Bone marrow (tissue), 2 donors: Measurements from ENCODE around the gene RERE.
"Not testable (repeated sequence)": the region's sequence is repeated elsewhere in the genome, so short reads cannot be mapped to it uniquely, and the experiment has no call there.

Experiments used
- DNase-seq, 2 donors: peaks; one replicate each; lab custom pipeline; 2025; lab: John Stamatoyannopoulos, UW

Gene RERE

GRCh38 chr1:8807004-8807403 is 10.4 kb downstream of the RERE start:
- no peak for DNase-seq

GRCh38 chr1:8800416-8800815 is 17.0 kb downstream of the RERE start:
- no peak for DNase-seq

- no peak for DNase-seq
These were observed 20.2 kb downstream of the RERE start for GRCh38 chr1:8797216-8797615.

GRCh38 chr1:8796812-8797211 is 20.6 kb downstream of the RERE start:
- DNase-seq = peak in 1 of 2 donors; percentile 59

DNA sequence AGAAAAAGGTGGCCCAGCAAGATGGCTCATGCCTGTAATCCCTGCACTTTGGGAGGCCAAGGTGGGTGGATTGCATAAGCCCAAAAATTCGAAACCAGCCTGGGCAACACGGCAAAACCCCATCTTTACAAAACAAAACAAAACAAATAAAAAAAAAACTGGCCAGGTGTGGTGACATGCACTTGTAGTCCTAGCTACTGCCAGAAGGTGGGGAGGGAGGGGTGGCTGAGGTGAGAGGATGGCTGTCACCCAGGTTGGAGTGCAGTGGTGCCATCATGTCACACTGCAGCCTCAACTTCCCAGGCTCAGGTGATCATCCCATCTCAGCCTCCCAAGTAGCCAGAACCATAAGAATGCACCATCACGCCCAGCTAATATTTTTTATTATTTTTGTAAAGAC is 22.8 kb downstream of the RERE start:
- DNase-seq = no peak

GRCh38 chr1:8791819-8792218 is 25.6 kb downstream of the RERE start:
- no peak for DNase-seq

- no peak for DNase-seq
These were observed 26.5 kb downstream of the RERE start for GRCh38 chr1:8790987-8791386.

DNA sequence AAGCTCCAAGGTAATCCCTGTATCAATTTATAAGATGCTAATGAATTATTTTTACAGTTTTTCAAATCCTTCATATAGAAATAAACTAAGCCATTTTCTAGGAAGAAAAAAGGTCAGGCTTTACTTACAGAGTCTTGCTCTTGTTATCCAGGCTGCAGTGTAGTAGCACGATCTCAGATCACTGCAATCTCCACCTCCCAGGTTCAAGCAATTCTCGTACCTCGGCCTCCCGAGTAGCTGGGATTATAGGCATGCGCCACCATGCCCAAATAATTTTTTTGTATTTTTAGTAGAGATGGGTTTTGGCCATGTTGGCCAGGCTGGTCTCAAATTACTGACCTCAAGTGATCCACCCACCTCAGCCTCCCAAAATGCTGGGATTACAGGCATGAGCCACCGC is 27.0 kb downstream of the RERE start:
- DNase-seq = no peak

DNA sequence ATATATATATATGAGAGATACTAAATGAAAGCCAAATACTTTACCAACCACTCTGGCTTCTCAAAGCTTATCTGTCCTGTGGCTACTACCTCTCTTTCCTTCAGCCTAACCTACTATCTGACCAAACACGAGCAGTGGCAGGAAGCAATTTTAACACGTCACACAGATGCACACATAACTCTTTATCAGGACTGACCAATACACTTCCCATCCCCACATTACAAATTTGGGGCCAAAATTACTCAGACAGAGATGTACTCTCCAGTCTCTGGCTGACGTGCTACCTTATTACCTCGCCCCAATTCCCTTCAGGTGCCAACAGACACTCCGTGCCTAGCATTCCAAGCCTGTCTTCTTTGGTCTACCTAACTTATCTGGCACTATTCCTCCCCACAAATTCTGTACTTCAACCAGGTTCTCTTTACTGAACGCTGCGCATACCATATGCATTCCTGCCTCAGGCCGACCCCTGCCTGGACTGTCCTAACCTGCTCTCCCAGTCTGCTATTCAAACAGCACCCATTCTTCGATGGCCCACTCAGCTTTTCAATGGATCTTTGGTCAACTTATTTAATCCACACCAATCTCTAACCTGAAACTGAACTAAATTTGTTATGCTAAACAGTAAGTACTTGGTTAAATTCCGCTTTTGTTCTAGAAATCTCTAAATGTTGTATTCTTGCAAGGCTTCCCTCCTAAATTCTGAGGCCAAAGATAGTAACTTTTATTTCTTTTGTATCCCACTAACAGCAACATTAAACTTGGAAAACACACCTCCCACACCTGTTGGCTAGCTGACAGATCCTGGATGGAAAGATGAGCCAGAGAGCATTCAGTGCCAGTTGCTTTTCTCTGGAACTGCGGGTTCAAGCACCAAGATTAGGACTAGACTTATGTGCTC is 27.9 kb downstream of the RERE start:
- DNase-seq = no peak

DNA sequence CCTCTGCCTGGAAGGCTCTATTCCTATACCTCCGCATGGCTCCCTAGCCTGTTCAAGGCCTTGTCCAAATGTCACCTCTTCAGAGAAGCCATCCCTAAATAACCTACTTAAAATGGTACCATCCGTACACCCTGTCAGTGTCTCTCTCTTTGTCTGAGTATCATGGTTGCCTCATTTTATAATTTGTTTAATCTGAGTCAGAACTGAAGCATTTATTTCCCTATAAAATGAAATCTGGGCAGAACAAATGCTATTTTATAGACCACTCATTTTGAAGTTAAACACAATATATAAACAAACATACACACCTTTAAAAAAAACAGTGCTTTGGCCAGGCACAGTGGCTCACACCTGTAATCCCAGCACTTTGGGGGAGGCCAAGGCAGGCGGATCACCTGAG is 30.2 kb downstream of the RERE start:
- DNase-seq = no peak

DNA sequence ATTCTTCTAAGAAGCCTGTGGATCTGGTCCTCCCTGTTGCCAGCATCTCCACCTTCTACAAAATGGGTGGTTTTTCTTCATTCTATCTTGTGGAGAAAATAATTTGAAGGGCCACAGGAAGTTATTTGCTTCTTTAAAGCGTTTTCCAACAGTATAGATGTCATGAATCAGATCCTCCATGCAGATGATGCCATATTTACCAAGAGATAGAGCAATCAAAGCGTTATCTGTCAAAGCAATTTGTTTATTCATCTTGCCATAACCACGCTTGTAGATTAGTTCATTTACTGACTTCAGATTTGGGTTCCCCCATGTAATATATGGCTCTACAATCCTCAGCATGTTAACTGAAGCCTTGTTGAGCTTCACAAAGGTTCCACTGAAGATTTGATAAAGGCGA is 31.2 kb downstream of the RERE start:
- not testable (repeated sequence) for DNase-seq

GRCh38 chr1:8782955-8783354 is 34.5 kb downstream of the RERE start:
- DNase-seq = no peak

GRCh38 chr1:8782001-8782620 is 35.3 kb downstream of the RERE start:
- DNase-seq = no peak

GRCh38 chr1:8780405-8780804 is 37.0 kb downstream of the RERE start:
- no peak for DNase-seq

GRCh38 chr1:8777867-8778266 is 39.6 kb downstream of the RERE start:
- DNase-seq = no peak

GRCh38 chr1:8776104-8776503 is 41.3 kb downstream of the RERE start:
- no peak for DNase-seq

DNA sequence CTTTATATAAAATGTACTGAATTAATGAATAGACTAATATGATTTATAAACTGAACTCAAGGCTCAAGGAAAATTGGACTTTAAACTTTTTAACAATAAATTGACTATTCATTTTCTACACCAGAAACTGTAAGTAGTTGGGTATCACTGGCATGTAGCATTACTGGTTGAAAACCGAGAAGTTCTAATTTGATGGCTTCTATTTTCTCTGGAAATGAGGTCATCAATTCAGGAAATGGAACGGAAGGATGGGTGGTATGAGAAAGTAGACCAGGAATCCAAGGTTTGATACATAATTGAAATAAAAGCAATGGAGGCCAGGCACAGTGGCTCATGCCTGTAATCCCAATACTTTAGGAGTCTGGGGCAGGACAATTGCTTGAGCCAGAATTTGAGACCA is 50.4 kb downstream of the RERE start:
- DNase-seq = no peak

DNA sequence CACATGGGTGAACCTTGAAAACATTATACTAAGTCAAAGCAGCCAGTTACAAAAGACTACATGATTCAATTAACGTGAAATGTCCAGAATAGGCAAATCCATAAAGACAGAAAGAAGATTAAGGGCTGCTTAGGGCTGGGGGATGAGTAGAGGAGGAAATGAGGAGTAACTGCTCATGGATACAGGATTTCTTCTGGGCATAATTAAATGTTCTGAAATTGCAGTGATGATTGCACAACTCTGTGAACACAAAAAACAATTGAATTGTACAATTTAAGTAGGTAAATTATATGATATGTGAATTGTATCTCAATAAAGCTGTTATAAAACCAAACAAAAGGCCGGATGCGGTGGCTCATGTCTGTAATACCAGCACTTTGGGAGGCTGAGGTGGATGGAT is 52.2 kb downstream of the RERE start:
- DNase-seq = no peak

DNA sequence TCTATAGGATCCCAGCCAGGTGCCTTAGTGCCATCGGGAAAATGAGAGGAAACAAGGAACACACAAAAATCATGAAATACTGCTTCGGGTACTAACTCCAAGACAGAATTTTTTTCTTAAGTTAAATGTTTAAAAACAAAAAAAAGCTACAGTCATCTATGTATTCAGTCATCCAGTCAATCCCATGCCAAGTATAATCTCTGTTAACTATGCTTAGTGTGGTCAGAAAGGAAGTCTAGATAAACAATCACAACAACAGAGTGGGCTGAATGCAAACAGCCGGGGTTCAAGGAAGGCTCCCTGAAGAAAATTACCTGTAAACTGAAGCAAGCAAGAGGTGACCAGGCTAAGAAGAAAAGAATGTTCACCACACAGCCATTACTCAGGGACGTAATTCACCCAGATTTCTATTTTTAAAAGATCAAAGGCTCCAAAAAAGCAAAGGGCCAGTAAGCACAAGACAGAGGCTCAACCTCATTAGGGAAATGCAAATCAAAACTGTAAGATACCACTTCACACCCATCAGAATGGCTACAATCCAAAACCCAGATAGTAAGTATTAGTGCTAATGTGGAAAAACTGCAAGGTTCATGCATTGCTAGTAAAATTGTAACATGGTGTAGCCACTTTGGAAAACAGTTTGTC is 53.0 kb downstream of the RERE start:
- no peak for DNase-seq

GRCh38 chr1:8763888-8764287 is 53.6 kb downstream of the RERE start:
- DNase-seq = no peak

- no peak for DNase-seq
These were observed 62.4 kb downstream of the RERE start for GRCh38 chr1:8754993-8755392.

- no peak for DNase-seq
These were observed 63.2 kb downstream of the RERE start for GRCh38 chr1:8754247-8754650.

- DNase-seq = no peak
These were observed 63.7 kb downstream of the RERE start for GRCh38 chr1:8753736-8754135.
